ENCODE data around the gene OR4D6. TPM values are rescaled to one million over a fixed set of nuclear protein-coding genes. Genes with fewer than 3 reads are reported as not detected.

The OR4D6 gene
- polyA plus RNA-seq, 1 of the 3 experiments (the other 2 are of a cell fraction), result not detected

DNA sequence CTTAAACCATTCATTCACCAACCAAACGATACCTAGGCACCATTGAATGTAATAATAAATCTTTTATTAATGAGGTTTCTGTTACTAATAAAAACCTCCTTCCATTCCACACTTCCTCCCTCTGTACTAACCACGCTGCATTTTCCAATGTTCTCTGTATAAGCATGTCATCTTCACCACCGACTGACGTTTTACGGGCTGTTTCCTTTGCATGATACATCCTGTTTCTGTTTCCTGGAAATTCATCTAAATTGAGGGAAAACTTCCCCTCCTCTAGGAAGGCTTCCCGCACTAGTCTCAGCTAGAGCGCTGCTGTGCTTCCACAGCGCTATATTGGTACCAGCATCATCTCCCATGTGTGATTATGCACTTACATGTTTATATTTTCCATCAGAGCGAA lies 18.4 kb downstream of the OR4D6 start (continued):
- TF ChIP-seq, protein P1, sequence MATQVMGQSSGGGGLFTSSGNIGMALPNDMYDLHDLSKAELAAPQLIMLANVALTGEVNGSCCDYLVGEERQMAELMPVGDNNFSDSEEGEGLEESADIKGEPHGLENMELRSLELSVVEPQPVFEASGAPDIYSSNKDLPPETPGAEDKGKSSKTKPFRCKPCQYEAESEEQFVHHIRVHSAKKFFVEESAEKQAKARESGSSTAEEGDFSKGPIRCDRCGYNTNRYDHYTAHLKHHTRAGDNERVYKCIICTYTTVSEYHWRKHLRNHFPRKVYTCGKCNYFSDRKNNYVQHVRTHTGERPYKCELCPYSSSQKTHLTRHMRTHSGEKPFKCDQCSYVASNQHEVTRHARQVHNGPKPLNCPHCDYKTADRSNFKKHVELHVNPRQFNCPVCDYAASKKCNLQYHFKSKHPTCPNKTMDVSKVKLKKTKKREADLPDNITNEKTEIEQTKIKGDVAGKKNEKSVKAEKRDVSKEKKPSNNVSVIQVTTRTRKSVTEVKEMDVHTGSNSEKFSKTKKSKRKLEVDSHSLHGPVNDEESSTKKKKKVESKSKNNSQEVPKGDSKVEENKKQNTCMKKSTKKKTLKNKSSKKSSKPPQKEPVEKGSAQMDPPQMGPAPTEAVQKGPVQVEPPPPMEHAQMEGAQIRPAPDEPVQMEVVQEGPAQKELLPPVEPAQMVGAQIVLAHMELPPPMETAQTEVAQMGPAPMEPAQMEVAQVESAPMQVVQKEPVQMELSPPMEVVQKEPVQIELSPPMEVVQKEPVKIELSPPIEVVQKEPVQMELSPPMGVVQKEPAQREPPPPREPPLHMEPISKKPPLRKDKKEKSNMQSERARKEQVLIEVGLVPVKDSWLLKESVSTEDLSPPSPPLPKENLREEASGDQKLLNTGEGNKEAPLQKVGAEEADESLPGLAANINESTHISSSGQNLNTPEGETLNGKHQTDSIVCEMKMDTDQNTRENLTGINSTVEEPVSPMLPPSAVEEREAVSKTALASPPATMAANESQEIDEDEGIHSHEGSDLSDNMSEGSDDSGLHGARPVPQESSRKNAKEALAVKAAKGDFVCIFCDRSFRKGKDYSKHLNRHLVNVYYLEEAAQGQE (IDR thresholded peaks at IDR 0.05; ENCODE audit: low read depth, low read length), result no peak
- no peak for TF ChIP-seq FOXJ3 (CRISPR knock-in tag; IDR thresholded peaks at IDR 0.05)

GRCh38 chr11:59479906-59480305 lies 23.1 kb downstream of the OR4D6 start:
- Histone ChIP-seq H3K27ac (ENCODE audit: low read depth in 2 of 2, low read length in 1 of 2) (no peak overlapping the region), H3K9me3 (no peaks in the 10 kb centered on the region), H3K9ac (no peak overlapping the region), H3K9me2 (no peaks in the 10 kb centered on the region), H2AFZ (ENCODE audit: low read depth) (no peak overlapping the region), H3K36me3 (replicated peaks in 1 of 2; ENCODE audit: control insufficient read depth in 1 of 2, insufficient read depth in 2 of 2, low read length in 1 of 2) (no peaks in the 10 kb centered on the region), H3K27me3 (ENCODE audit: insufficient read depth) (no peaks in the 10 kb centered on the region; the same call in 1 of the 2 replicates), H3K4me1 (ENCODE audit: control insufficient read depth in 1 of 2, insufficient read depth in 2 of 2, low read depth in 1 of 2, low read length in 1 of 2) (no peaks in the 10 kb centered on the region), H3K79me2 (ENCODE audit: insufficient read depth) (no peaks in the 10 kb centered on the region), H4K20me1 (ENCODE audit: insufficient read depth) (no peaks in the 10 kb centered on the region), H3F3A (replicated peaks; ENCODE audit: insufficient read depth) (no peaks in the 10 kb centered on the region), H3K4me3 (ENCODE audit: low read depth in 2 of 2, low read length in 1 of 2) (no peak overlapping the region), H3K4me2 (no peak overlapping the region)
- POLR2A ChIA-PET, result no interaction called here
- DNase-seq, result no peak
- CTCF ChIA-PET, result no interaction called here
- TF ChIP-seq POLR2AphosphoS5 (IDR thresholded peaks at IDR 0.05; ENCODE audit: low read depth, low read length), result no peak
- no peak for TF ChIP-seq SMC3 (IDR thresholded peaks at IDR 0.05; ENCODE audit: low read depth, low read length)
- no peak for TF ChIP-seq NFIC (IDR thresholded peaks at IDR 0.05; ENCODE audit: borderline replicate concordance)
- no peak for TF ChIP-seq JUND (IDR thresholded peaks at IDR 0.05)
- TF ChIP-seq SIN3A (IDR thresholded peaks at IDR 0.05; ENCODE audit: borderline replicate concordance, low read depth, low read length), result no peak
- no peak for TF ChIP-seq FOXJ3 (CRISPR knock-in tag; IDR thresholded peaks at IDR 0.05)
- TF ChIP-seq GATA2 (CRISPR knock-in tag; IDR thresholded peaks at IDR 0.05), result no peak
- TF ChIP-seq, protein P1 (IDR thresholded peaks at IDR 0.05; ENCODE audit: low read depth, low read length), result no peak
- TF ChIP-seq, protein P2, sequence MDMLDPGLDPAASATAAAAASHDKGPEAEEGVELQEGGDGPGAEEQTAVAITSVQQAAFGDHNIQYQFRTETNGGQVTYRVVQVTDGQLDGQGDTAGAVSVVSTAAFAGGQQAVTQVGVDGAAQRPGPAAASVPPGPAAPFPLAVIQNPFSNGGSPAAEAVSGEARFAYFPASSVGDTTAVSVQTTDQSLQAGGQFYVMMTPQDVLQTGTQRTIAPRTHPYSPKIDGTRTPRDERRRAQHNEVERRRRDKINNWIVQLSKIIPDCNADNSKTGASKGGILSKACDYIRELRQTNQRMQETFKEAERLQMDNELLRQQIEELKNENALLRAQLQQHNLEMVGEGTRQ (IDR thresholded peaks at IDR 0.05; ENCODE audit: borderline replicate concordance, low read depth, low read length), result no peak
- TF ChIP-seq, protein P3, sequence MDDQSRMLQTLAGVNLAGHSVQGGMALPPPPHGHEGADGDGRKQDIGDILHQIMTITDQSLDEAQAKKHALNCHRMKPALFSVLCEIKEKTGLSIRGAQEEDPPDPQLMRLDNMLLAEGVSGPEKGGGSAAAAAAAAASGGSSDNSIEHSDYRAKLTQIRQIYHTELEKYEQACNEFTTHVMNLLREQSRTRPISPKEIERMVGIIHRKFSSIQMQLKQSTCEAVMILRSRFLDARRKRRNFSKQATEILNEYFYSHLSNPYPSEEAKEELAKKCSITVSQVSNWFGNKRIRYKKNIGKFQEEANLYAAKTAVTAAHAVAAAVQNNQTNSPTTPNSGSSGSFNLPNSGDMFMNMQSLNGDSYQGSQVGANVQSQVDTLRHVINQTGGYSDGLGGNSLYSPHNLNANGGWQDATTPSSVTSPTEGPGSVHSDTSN (IDR thresholded peaks at IDR 0.05), result no peak
- no peak for TF ChIP-seq IRF3 (IDR thresholded peaks at IDR 0.05; ENCODE audit: low read depth, low read length)
- TF ChIP-seq MXI1 (IDR thresholded peaks at IDR 0.05; ENCODE audit: low read depth, low read length), result no peak
- TF ChIP-seq TCF12 (IDR thresholded peaks at IDR 0.05), result no peak
- TF ChIP-seq RCOR1 (IDR thresholded peaks at IDR 0.05; ENCODE audit: low read length), result no peak
- TF ChIP-seq MEF2A (IDR thresholded peaks at IDR 0.05; ENCODE audit: borderline replicate concordance, low read depth), result no peak
- TF ChIP-seq RXRA (IDR thresholded peaks at IDR 0.05; ENCODE audit: borderline replicate concordance, low read depth), result no peak
- TF ChIP-seq MAX (IDR thresholded peaks at IDR 0.05; ENCODE audit: low read depth), result no peak
- TF ChIP-seq FOXM1 (IDR thresholded peaks at IDR 0.05; ENCODE audit: low read depth), result no peak
- TF ChIP-seq TAF1 (IDR thresholded peaks at IDR 0.05; ENCODE audit: borderline replicate concordance, low read depth, low read length), result no peak
